DMS114 treated with DMSO at 0.1 percent for 48 hours (cell line): Measurements from ENCODE around the gene CHRNG.
"Not testable (repeated sequence)": the region's sequence is repeated elsewhere in the genome, so short reads cannot be mapped to it uniquely, and the experiment has no call there.

Experiments used
- DNase-seq: peaks from one replicate; lab custom pipeline; 2025; ENCODE audit not compliant: unreplicated experiment; lab: John Stamatoyannopoulos, UW

CHRNG gene

GRCh38 chr2:232543928-232544631, 4.6 kb downstream of the CHRNG start:
- DNase-seq: no peak

- DNase-seq: no peak
Measured at GRCh38 chr2:232544674-232545073, 5.2 kb downstream of the CHRNG start.

- DNase-seq: no peak
Measured at GRCh38 chr2:232545511-232546375, 6.3 kb downstream of the CHRNG start.

GRCh38 chr2:232547991-232548390, 8.5 kb downstream of the CHRNG start:
- no peak for DNase-seq

GRCh38 chr2:232549655-232550353, 10.3 kb downstream of the CHRNG start:
- peak; percentile 20 for DNase-seq

- peak; percentile 83 for DNase-seq
Measured at GRCh38 chr2:232550354-232551249, 11.1 kb downstream of the CHRNG start, which contains the start of the genes EIF4E2 and TIGD1. Gene EIF4E2 (plus strand): TSS chr2:232550689. CDS start chr2:232550725, 36 bp downstream. Gene TIGD1 (minus strand): TSS chr2:232550557. CDS start chr2:232549882, 675 bp downstream.

GRCh38 chr2:232551250-232551638, 11.8 kb downstream of the CHRNG start:
- no peak for DNase-seq

- DNase-seq: no peak
Measured at GRCh38 chr2:232551776-232552175, 12.3 kb downstream of the CHRNG start.

- no peak for DNase-seq
Measured at GRCh38 chr2:232556426-232556825, 16.9 kb downstream of the CHRNG start.

- no peak for DNase-seq
Measured at GRCh38 chr2:232562515-232563151, 23.1 kb downstream of the CHRNG start.

GRCh38 chr2:232563580-232563979, 24.1 kb downstream of the CHRNG start:
- no peak for DNase-seq

GRCh38 chr2:232567721-232568120, 28.2 kb downstream of the CHRNG start:
- no peak for DNase-seq

GRCh38 chr2:232568161-232568560, 28.7 kb downstream of the CHRNG start:
- DNase-seq: no peak

- no peak for DNase-seq
Measured at GRCh38 chr2:232569541-232569940, 30.0 kb downstream of the CHRNG start.

GRCh38 chr2:232570481-232570880, 31.0 kb downstream of the CHRNG start:
- DNase-seq: not testable (repeated sequence)

GRCh38 chr2:232571026-232571474, 31.6 kb downstream of the CHRNG start:
- no peak for DNase-seq

- DNase-seq: no peak
Measured at GRCh38 chr2:232573042-232573441, 33.5 kb downstream of the CHRNG start.

- no peak for DNase-seq
Measured at GRCh38 chr2:232573771-232574435, 34.4 kb downstream of the CHRNG start.

- DNase-seq: no peak
Measured at GRCh38 chr2:232574674-232575403, 35.3 kb downstream of the CHRNG start.
